Progenitor cell of endocrine pancreas (in vitro differentiated cells): ENCODE results near the gene SPRING1. TPM values are rescaled to one million over a fixed set of nuclear protein-coding genes. Genes with fewer than 3 reads are reported as not detected.

Experiments
- DNase-seq: peaks from one replicate; pipeline ENCODE4 v3.0.0; 2021; ENCODE audit warnings: low spot score; ENCODE audit not compliant: unreplicated experiment
- H3K27ac Mint-ChIP-seq: 2 replicates; pipeline ENCODE4 v1.8.0; 2021; ENCODE audit warnings: mild to moderate bottlenecking, moderate library complexity, mixed read lengths
- H3K27me3 Mint-ChIP-seq: 2 replicates; pipeline ENCODE4 v1.8.0; 2021; ENCODE audit warnings: mixed read lengths
- H3K36me3 Mint-ChIP-seq: 2 replicates; pipeline ENCODE4 v1.8.0; 2022; ENCODE audit warnings: mixed read lengths; ENCODE audit not compliant: insufficient read depth
- H3K4me1 Mint-ChIP-seq: 2 replicates; pipeline ENCODE4 v1.8.0; 2021; ENCODE audit warnings: low read depth, mixed read lengths
- H3K4me3 Mint-ChIP-seq: 2 replicates; pipeline ENCODE4 v1.8.0; 2021; ENCODE audit warnings: low read depth, mild to moderate bottlenecking, moderate library complexity, mixed read lengths
- H3K9me3 Mint-ChIP-seq: 2 replicates; pipeline ENCODE4 v1.8.0; 2021; ENCODE audit warnings: low read depth, mixed read lengths
- total RNA-seq: library from RNA; stranded (reverse); gene quantifications from 2 replicates; pipeline ENCODE4 v1.2.1, GENCODE V29; 2021
- TF ChIP-seq, protein P1 (sequence below): fragments of 200-600 bp; sonication (generic); IDR thresholded peaks from one replicate; pipeline ENCODE4 v1.5.0; 2021; ENCODE audit warnings: antibody characterized with exemption, mild to moderate bottlenecking; ENCODE audit not compliant: unreplicated experiment

The SPRING1 gene
- total RNA-seq, 1 donor from 2014 or later = 64.4 TPM

DNA sequence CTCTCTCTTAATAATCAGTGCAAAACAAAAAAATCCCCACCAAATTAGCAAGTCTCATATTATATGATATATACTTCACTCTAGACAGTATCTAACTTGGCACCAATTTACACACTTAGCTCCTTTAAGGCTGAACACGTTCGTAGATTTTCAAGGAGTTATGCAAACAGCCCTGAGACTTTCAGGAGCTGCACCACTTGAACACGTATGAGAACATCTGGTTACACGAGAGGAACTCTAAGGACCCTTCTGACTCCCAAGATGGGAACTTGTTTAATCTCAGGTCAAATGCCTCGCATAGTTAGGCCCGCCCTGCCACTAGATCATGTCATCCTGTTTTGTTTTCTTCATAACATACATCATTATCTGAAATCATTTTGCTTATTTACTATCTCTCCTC lies 10.0 kb downstream of the SPRING1 start:
- DNase-seq = no peak
- H3K27ac Mint-ChIP-seq = no peak overlapping the region

DNA sequence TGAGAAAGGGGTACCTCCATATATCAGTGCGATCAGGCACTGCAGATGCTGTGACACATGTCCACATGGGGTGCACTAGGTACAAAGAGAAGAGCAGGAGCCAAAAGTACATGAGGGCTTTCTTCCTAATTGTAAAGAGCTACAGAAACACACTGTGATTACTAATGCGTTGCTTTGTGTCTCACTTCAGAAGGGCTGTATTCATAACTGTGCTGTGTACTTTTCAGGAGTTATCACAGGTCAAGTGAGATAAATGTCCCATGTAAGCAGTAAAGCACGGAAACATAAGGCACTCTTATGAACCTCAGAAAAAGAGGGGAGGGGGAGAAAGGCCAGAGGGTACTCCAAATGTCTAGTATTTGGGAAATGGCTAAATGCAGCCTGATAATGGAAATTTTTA lies 10.6 kb downstream of the SPRING1 start:
- Mint-ChIP-seq H3K27ac (peak overlapping the region; percentile 13), H3K9me3 (no peaks in the 10 kb centered on the region), H3K4me3 (no peak overlapping the region), H3K4me1 (peaks cover 29% of the 10 kb centered on the region), H3K36me3 (peaks cover 14% of the 10 kb centered on the region), H3K27me3 (no peaks in the 10 kb centered on the region)
- TF ChIP-seq, protein P1, sequence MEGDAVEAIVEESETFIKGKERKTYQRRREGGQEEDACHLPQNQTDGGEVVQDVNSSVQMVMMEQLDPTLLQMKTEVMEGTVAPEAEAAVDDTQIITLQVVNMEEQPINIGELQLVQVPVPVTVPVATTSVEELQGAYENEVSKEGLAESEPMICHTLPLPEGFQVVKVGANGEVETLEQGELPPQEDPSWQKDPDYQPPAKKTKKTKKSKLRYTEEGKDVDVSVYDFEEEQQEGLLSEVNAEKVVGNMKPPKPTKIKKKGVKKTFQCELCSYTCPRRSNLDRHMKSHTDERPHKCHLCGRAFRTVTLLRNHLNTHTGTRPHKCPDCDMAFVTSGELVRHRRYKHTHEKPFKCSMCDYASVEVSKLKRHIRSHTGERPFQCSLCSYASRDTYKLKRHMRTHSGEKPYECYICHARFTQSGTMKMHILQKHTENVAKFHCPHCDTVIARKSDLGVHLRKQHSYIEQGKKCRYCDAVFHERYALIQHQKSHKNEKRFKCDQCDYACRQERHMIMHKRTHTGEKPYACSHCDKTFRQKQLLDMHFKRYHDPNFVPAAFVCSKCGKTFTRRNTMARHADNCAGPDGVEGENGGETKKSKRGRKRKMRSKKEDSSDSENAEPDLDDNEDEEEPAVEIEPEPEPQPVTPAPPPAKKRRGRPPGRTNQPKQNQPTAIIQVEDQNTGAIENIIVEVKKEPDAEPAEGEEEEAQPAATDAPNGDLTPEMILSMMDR = no peak
- no peak for DNase-seq

More for the DNA sequence above, 10.0 kb downstream of the SPRING1 start:
- TF ChIP-seq, protein P1 = no peak
- H3K4me1 Mint-ChIP-seq = peaks cover 29% of the 10 kb centered on the region
- H3K4me3 Mint-ChIP-seq = no peak overlapping the region
- H3K36me3 Mint-ChIP-seq = peaks cover 13% of the 10 kb centered on the region
- no peaks in the 10 kb centered on the region for H3K27me3 Mint-ChIP-seq
- H3K9me3 Mint-ChIP-seq = no peaks in the 10 kb centered on the region

GRCh38 chr12:116726694-116727093 lies 11.2 kb downstream of the SPRING1 start:
- no peaks in the 10 kb centered on the region for H3K27me3 Mint-ChIP-seq
- no peak overlapping the region for H3K27ac Mint-ChIP-seq
- H3K9me3 Mint-ChIP-seq = no peaks in the 10 kb centered on the region
- H3K36me3 Mint-ChIP-seq = peaks cover 10% of the 10 kb centered on the region
- peaks cover 27% of the 10 kb centered on the region for H3K4me1 Mint-ChIP-seq
- TF ChIP-seq, protein P1 = no peak
- no peak for DNase-seq
- no peak overlapping the region for H3K4me3 Mint-ChIP-seq

GRCh38 chr12:116722245-116722644 lies 15.6 kb downstream of the SPRING1 start:
- no peaks in the 10 kb centered on the region for H3K27me3 Mint-ChIP-seq
- TF ChIP-seq, protein P1 = no peak
- peaks cover 25% of the 10 kb centered on the region for H3K4me1 Mint-ChIP-seq
- DNase-seq = no peak
- no peaks in the 10 kb centered on the region for H3K9me3 Mint-ChIP-seq
- no peak overlapping the region for H3K27ac Mint-ChIP-seq
- peaks cover 13% of the 10 kb centered on the region for H3K36me3 Mint-ChIP-seq
- H3K4me3 Mint-ChIP-seq = no peak overlapping the region

- Mint-ChIP-seq H3K9me3 (no peaks in the 10 kb centered on the region), H3K27me3 (no peaks in the 10 kb centered on the region), H3K4me3 (no peak overlapping the region), H3K36me3 (peaks cover 17% of the 10 kb centered on the region), H3K27ac (peak overlapping the region; percentile 22), H3K4me1 (peaks cover 12% of the 10 kb centered on the region)
- DNase-seq = no peak
- TF ChIP-seq, protein P1 = no peak
Measured at GRCh38 chr12:116719731-116720528, 17.9 kb downstream of the SPRING1 start.
